ENCODE measurements around the gene ASB15. TPM values are rescaled to one million over a fixed set of nuclear protein-coding genes. Genes with fewer than 3 reads are reported as not detected.

Gene ASB15
- polyA plus RNA-seq, 1 donor from 2014 or later = not detected

DNA sequence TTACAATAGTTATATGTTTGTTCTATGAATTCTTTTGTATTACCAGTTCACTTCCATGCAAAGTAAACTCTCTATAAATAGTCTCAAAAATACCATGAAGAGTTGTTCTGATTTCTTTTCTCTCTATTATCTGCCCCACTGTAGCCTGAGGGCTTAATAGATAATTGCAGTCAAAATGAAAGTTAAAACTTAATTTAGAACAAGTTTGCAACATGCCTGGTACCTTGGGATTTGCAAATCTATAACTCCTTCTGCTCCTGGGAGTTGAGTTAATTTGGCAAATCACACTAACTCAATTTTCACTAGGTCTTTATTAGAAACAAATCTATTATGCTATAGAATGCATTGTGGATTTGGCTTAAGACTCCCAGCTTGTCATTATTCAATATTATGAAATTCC is 22.2 kb upstream of the ASB15 start:
- no peak overlapping the region for H3K4me2 ChIP-seq (ENCODE audit: low read length)
- H3K9me3 ChIP-seq (ENCODE audit: low read length) = no peaks in the 10 kb centered on the region
- no peaks in the 10 kb centered on the region for H3K27me3 ChIP-seq (ENCODE audit: insufficient read depth, low read depth, low read length)
- no peaks in the 10 kb centered on the region for H3K9me2 ChIP-seq (ENCODE audit: insufficient read depth, low read length)
- H3K27ac ChIP-seq (ENCODE audit: low read length) = no peak overlapping the region
- H2AFZ ChIP-seq (ENCODE audit: low read depth, low read length) = no peak overlapping the region
- H3K4me3 ChIP-seq (ENCODE audit: low read length) = no peak overlapping the region
- H3F3A ChIP-seq (ENCODE audit: insufficient read depth, low read length, poor library complexity, severe bottlenecking) = no peaks in the 10 kb centered on the region
- no peaks in the 10 kb centered on the region for H4K20me1 ChIP-seq (ENCODE audit: insufficient read depth)
- H3K79me2 ChIP-seq (replicated peaks; ENCODE audit: insufficient read depth, low read length) = no peaks in the 10 kb centered on the region
- TF ChIP-seq EP300 (conservative IDR thresholded peaks at IDR 0.05; ENCODE audit: poor library complexity, severe bottlenecking) (no peak), RAD21 (conservative IDR thresholded peaks at IDR 0.05) (no peak), SMC3 (conservative IDR thresholded peaks at IDR 0.05; ENCODE audit: poor library complexity) (no peak), MXI1 (conservative IDR thresholded peaks at IDR 0.05; ENCODE audit: poor library complexity, severe bottlenecking) (no peak), CTCF (IDR thresholded peaks at IDR 0.05; ENCODE audit: poor library complexity, severe bottlenecking) (no peak), POLR2AphosphoS5 (IDR thresholded peaks at IDR 0.05) (no peak), TAF1 (IDR thresholded peaks at IDR 0.05; ENCODE audit: low read depth) (no peak), EZH2 (IDR thresholded peaks at IDR 0.05; ENCODE audit: borderline replicate concordance, insufficient read depth, low read length, poor library complexity, severe bottlenecking) (no peak)
- TF ChIP-seq, protein P1, sequence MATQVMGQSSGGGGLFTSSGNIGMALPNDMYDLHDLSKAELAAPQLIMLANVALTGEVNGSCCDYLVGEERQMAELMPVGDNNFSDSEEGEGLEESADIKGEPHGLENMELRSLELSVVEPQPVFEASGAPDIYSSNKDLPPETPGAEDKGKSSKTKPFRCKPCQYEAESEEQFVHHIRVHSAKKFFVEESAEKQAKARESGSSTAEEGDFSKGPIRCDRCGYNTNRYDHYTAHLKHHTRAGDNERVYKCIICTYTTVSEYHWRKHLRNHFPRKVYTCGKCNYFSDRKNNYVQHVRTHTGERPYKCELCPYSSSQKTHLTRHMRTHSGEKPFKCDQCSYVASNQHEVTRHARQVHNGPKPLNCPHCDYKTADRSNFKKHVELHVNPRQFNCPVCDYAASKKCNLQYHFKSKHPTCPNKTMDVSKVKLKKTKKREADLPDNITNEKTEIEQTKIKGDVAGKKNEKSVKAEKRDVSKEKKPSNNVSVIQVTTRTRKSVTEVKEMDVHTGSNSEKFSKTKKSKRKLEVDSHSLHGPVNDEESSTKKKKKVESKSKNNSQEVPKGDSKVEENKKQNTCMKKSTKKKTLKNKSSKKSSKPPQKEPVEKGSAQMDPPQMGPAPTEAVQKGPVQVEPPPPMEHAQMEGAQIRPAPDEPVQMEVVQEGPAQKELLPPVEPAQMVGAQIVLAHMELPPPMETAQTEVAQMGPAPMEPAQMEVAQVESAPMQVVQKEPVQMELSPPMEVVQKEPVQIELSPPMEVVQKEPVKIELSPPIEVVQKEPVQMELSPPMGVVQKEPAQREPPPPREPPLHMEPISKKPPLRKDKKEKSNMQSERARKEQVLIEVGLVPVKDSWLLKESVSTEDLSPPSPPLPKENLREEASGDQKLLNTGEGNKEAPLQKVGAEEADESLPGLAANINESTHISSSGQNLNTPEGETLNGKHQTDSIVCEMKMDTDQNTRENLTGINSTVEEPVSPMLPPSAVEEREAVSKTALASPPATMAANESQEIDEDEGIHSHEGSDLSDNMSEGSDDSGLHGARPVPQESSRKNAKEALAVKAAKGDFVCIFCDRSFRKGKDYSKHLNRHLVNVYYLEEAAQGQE (IDR thresholded peaks at IDR 0.05; ENCODE audit: borderline replicate concordance) = no peak
- no peak overlapping the region for H3K9ac ChIP-seq (ENCODE audit: low read length)
- no peaks in the 10 kb centered on the region for H3K36me3 ChIP-seq (ENCODE audit: insufficient read depth, low read length)

- TF ChIP-seq CTCF (IDR thresholded peaks at IDR 0.05; ENCODE audit: poor library complexity, severe bottlenecking) = peak; percentile 60
- TF ChIP-seq EP300 (conservative IDR thresholded peaks at IDR 0.05; ENCODE audit: poor library complexity, severe bottlenecking) = no peak
- peak; percentile 44 for TF ChIP-seq RAD21 (conservative IDR thresholded peaks at IDR 0.05)
- TF ChIP-seq, protein P1 (IDR thresholded peaks at IDR 0.05; ENCODE audit: borderline replicate concordance) = no peak
- no peak for TF ChIP-seq TAF1 (IDR thresholded peaks at IDR 0.05; ENCODE audit: low read depth)
- no peak for TF ChIP-seq EZH2 (IDR thresholded peaks at IDR 0.05; ENCODE audit: borderline replicate concordance, insufficient read depth, low read length, poor library complexity, severe bottlenecking)
- TF ChIP-seq MXI1 (conservative IDR thresholded peaks at IDR 0.05; ENCODE audit: poor library complexity, severe bottlenecking) = no peak
- TF ChIP-seq POLR2AphosphoS5 (IDR thresholded peaks at IDR 0.05) = no peak
- TF ChIP-seq SMC3 (conservative IDR thresholded peaks at IDR 0.05; ENCODE audit: poor library complexity) = peak; percentile 43
- H3K9ac ChIP-seq (ENCODE audit: low read length) = no peak overlapping the region
- no peak overlapping the region for H2AFZ ChIP-seq (ENCODE audit: low read depth, low read length)
Observed at GRCh38 chr7:123580406-123581161, 21.0 kb upstream of the ASB15 start.

More at GRCh38 chr7:123580406-123581161, 21.0 kb upstream of the ASB15 start:
- H3K4me2 ChIP-seq (ENCODE audit: low read length) = no peak overlapping the region
- no peaks in the 10 kb centered on the region for H3K9me2 ChIP-seq (ENCODE audit: insufficient read depth, low read length)
- no peaks in the 10 kb centered on the region for H3K9me3 ChIP-seq (ENCODE audit: low read length)
- H3K36me3 ChIP-seq (ENCODE audit: insufficient read depth, low read length) = no peaks in the 10 kb centered on the region
- H4K20me1 ChIP-seq (ENCODE audit: insufficient read depth) = no peaks in the 10 kb centered on the region
- no peaks in the 10 kb centered on the region for H3K27me3 ChIP-seq (ENCODE audit: insufficient read depth, low read depth, low read length)
- H3K27ac ChIP-seq (ENCODE audit: low read length) = no peak overlapping the region
- no peak overlapping the region for H3K4me3 ChIP-seq (ENCODE audit: low read length)
- no peaks in the 10 kb centered on the region for H3F3A ChIP-seq (ENCODE audit: insufficient read depth, low read length, poor library complexity, severe bottlenecking)
- H3K79me2 ChIP-seq (replicated peaks; ENCODE audit: insufficient read depth, low read length) = no peaks in the 10 kb centered on the region

All from neural cell (in vitro differentiated cells).